HEK293 (cell line): ENCODE data around the gene TXNRD2.

ENCODE experiments used
- CTCF ChIA-PET: fragments of 350-600 bp; formaldehyde crosslinking; extraction: SDS; loops from one replicate; lab custom pipeline; 2021; ENCODE audit warnings: antibody characterized with exemption; lab: Yijun Ruan, JAX
- POLR2A ChIA-PET: fragments of 300-600 bp; formaldehyde crosslinking; extraction: SDS; loops from one replicate; lab custom pipeline; 2020; ENCODE audit warnings: antibody characterized with exemption, inconsistent platforms; lab: Yijun Ruan, JAX
- H3K27ac ChIP-seq: fragments of 200-500 bp; sonication (Bioruptor generic); 2 replicates; pipeline ENCODE4 v1.5.1; 2014; ENCODE audit warnings: low read depth, low read length, control low read depth, inconsistent platforms; ENCODE audit errors: extremely low read depth
- H3K36me3 ChIP-seq, 2 experiments: fragments of 200-500 bp in 1 of 2; sonication (Bioruptor generic) in 1 of 2; 1 replicate in 1 of 2; 2 replicates in 1 of 2; pipeline ENCODE4 v1.5.1; 2014 to 2017; ENCODE audit warnings: inconsistent platforms in 2 of 2, low read length in 2 of 2; ENCODE audit not compliant: control insufficient read depth in 2 of 2, insufficient read depth in 1 of 2
- H3K4me1 ChIP-seq: fragments of 200-500 bp; sonication (Bioruptor generic); 2 replicates; pipeline ENCODE4 v1.5.1; 2014; ENCODE audit warnings: mild to moderate bottlenecking, low read length, inconsistent platforms; ENCODE audit not compliant: control insufficient read depth, insufficient read depth
- H3K4me3 ChIP-seq: 2 replicates; pipeline ENCODE4 v1.5.1; 2011; ENCODE audit warnings: low read depth, mild to moderate bottlenecking, control low read depth, low read length, moderate library complexity
- H3K9me3 ChIP-seq: fragments of 200-500 bp; sonication (Bioruptor generic); 2 replicates; pipeline ENCODE4 v1.5.1; 2014; ENCODE audit warnings: low read depth, low read length, inconsistent platforms; ENCODE audit not compliant: control insufficient read depth, insufficient read depth
- CTCF ChIP-seq: fragments of 450-650 bp; formaldehyde crosslinking; IDR thresholded peaks from 2 replicates; pipeline ENCODE4 v1.5.1; 2016; ENCODE audit warnings: missing biosample characterization, missing genetic modification characterization
- EGR2 ChIP-seq: fragments of 450-650 bp; formaldehyde crosslinking; IDR thresholded peaks from 2 replicates; pipeline ENCODE4 v1.5.1; 2016; ENCODE audit warnings: low read depth, missing biosample characterization, missing genetic modification characterization
- GLIS1 ChIP-seq: fragments of 450-650 bp; formaldehyde crosslinking; IDR thresholded peaks from 2 replicates; pipeline ENCODE4 v1.5.1; 2016; ENCODE audit warnings: missing biosample characterization, missing genetic modification characterization
- GLIS2 ChIP-seq: fragments of 450-650 bp; formaldehyde crosslinking; IDR thresholded peaks from 2 replicates; pipeline ENCODE4 v1.5.1; 2016; ENCODE audit warnings: missing biosample characterization, missing genetic modification characterization
- HOXC10 ChIP-seq: sonication (generic); formaldehyde crosslinking; IDR thresholded peaks from 2 replicates; pipeline ENCODE4 v1.8.1; 2023; ENCODE audit warnings: mild to moderate bottlenecking, missing genetic modification reagents
- KLF1 ChIP-seq: fragments of 450-650 bp; formaldehyde crosslinking; IDR thresholded peaks from 2 replicates; pipeline ENCODE4 v1.5.1; 2016; ENCODE audit warnings: missing biosample characterization, missing genetic modification characterization
- OSR2 ChIP-seq: fragments of 450-650 bp; formaldehyde crosslinking; IDR thresholded peaks from 2 replicates; pipeline ENCODE4 v1.5.1; 2016; ENCODE audit warnings: missing biosample characterization, missing genetic modification characterization
- PATZ1 ChIP-seq: fragments of 450-650 bp; formaldehyde crosslinking; IDR thresholded peaks from 2 replicates; pipeline ENCODE4 v1.5.1; 2016; ENCODE audit warnings: missing biosample characterization, missing genetic modification characterization
- PRDM6 ChIP-seq: fragments of 450-650 bp; formaldehyde crosslinking; IDR thresholded peaks from 2 replicates; pipeline ENCODE4 v1.5.1; 2017; ENCODE audit warnings: missing biosample characterization, missing genetic modification characterization
- SCRT2 ChIP-seq: fragments of 450-650 bp; formaldehyde crosslinking; IDR thresholded peaks from 2 replicates; pipeline ENCODE4 v1.5.1; 2016; ENCODE audit warnings: missing biosample characterization, missing genetic modification characterization
- SP2 ChIP-seq: fragments of 450-650 bp; formaldehyde crosslinking; IDR thresholded peaks from 2 replicates; pipeline ENCODE4 v1.5.1; 2016; ENCODE audit warnings: missing biosample characterization, missing genetic modification characterization
- ZBTB17 ChIP-seq: fragments of 450-650 bp; formaldehyde crosslinking; IDR thresholded peaks from 2 replicates; pipeline ENCODE4 v1.5.1; 2016; ENCODE audit warnings: missing biosample characterization, missing genetic modification characterization
- ZBTB20 ChIP-seq: fragments of 450-650 bp; formaldehyde crosslinking; IDR thresholded peaks from 2 replicates; pipeline ENCODE4 v1.5.1; 2016; ENCODE audit warnings: missing biosample characterization, missing genetic modification characterization
- ZBTB26 ChIP-seq: fragments of 450-650 bp; formaldehyde crosslinking; optimal IDR thresholded peaks from 2 replicates; pipeline ENCODE3; 2016; ENCODE audit warnings: missing biosample characterization, mild to moderate bottlenecking, missing genetic modification characterization
- ZFHX2 ChIP-seq: fragments of 450-650 bp; formaldehyde crosslinking; conservative IDR thresholded peaks from 2 replicates; pipeline ENCODE4 v1.5.1; 2016; ENCODE audit warnings: missing biosample characterization, missing genetic modification characterization
- ZFP69B ChIP-seq: fragments of 450-650 bp; formaldehyde crosslinking; IDR thresholded peaks from 2 replicates; pipeline ENCODE4 v1.5.1; 2016; ENCODE audit warnings: missing biosample characterization, missing genetic modification characterization
- ZIC2 ChIP-seq: fragments of 450-650 bp; formaldehyde crosslinking; IDR thresholded peaks from 2 replicates; pipeline ENCODE4 v1.5.1; 2016; ENCODE audit warnings: missing biosample characterization, missing genetic modification characterization
- ZNF18 ChIP-seq: fragments of 450-650 bp; formaldehyde crosslinking; IDR thresholded peaks from 2 replicates; pipeline ENCODE4 v1.5.1; 2016; ENCODE audit warnings: missing biosample characterization, missing genetic modification characterization
- ZNF26 ChIP-seq: fragments of 450-650 bp; formaldehyde crosslinking; IDR thresholded peaks from 2 replicates; pipeline ENCODE4 v1.5.1; 2016; ENCODE audit warnings: missing biosample characterization, missing genetic modification characterization
- ZNF777 ChIP-seq: fragments of 450-650 bp; formaldehyde crosslinking; IDR thresholded peaks from 2 replicates; pipeline ENCODE4 v1.5.1; 2017; ENCODE audit warnings: missing biosample characterization, missing genetic modification characterization, borderline replicate concordance

TXNRD2 gene

GRCh38 chr22:19842393-19843106 lies 99.1 kb downstream of the TXNRD2 start:
- Histone ChIP-seq H3K27ac (no peak overlapping the region), H3K9me3 (no peaks in the 10 kb centered on the region), H3K4me1 (peaks cover 5% of the 10 kb centered on the region; the same call in 1 of the 2 replicates), H3K36me3 (peaks cover 0 to 9% of the 10 kb centered on the region in 2 experiments; a peak in 1 of 3 replicates), H3K4me3 (no peak overlapping the region)
- POLR2A ChIA-PET, result interaction anchor here (1.1 to 1.9 kb wide), 4 partner anchors 9 to 13 kb away, joined by 4 to 7 read pairs (median 5); partner anchors contain the start of genes GNB1L and RTL10
- TF ChIP-seq EGR2 (tag by site-specific recombination) (0 out of 2 replicates have a peak, but pooled peaks have one; percentile 14), PATZ1 (tag by site-specific recombination) (peak; percentile 33; the same call in 1 of the 2 replicates), ZNF777 (tag by site-specific recombination) (no peak), GLIS2 (tag by site-specific recombination) (peak; percentile 61; the same call in 1 of the 2 replicates), ZIC2 (tag by site-specific recombination) (peak; percentile 70), ZNF18 (tag by site-specific recombination) (no peak), SP2 (0 out of 2 replicates have a peak, but pooled peaks have one; percentile 11), ZFHX2 (peak; percentile 64), GLIS1 (tag by site-specific recombination) (peak; percentile 86)
- CTCF ChIA-PET, result interaction anchor here (0.9 kb wide), 2 partner anchors 42 to 112 kb away, joined by 3 read pairs; no protein-coding TSS in a partner anchor

- Histone ChIP-seq H3K36me3 (peaks cover 0 to 2% of the 10 kb centered on the region in 2 experiments; a peak in 1 of 3 replicates), H3K27ac (no peak overlapping the region), H3K4me1 (peaks cover 5% of the 10 kb centered on the region; the same call in 1 of the 2 replicates), H3K9me3 (no peaks in the 10 kb centered on the region), H3K4me3 (no peak overlapping the region)
- ChIA-PET POLR2A (interaction anchor here (0.7 to 1.9 kb wide), 5 partner anchors 9 to 14 kb away, joined by 3 to 7 read pairs (median 4); partner anchors contain the start of genes GNB1L and RTL10), CTCF (interaction anchor here (0.9 to 1.0 kb wide), 3 partner anchors 21 to 113 kb away, joined by 3 to 4 read pairs (median 4); no protein-coding TSS in a partner anchor)
- TF ChIP-seq HOXC10 (CRISPR knock-in tag), result no peak
- 0 out of 2 replicates have a peak, but pooled peaks have one; percentile 21 for TF ChIP-seq OSR2
- peak; percentile 69 for TF ChIP-seq ZBTB20 (tag by site-specific recombination)
- no peak for TF ChIP-seq ZFP69B (tag by site-specific recombination)
- TF ChIP-seq ZNF26 (tag by site-specific recombination), result no peak
- TF ChIP-seq ZBTB26 (tag by site-specific recombination), result no peak
- peak; percentile 50; the same call in 1 of the 2 replicates for TF ChIP-seq PRDM6 (tag by site-specific recombination)
- TF ChIP-seq ZBTB17 (tag by site-specific recombination), result peak; percentile 17; the same call in 1 of the 2 replicates
- peak; percentile 13; the same call in 1 of the 2 replicates for TF ChIP-seq GLIS1 (tag by site-specific recombination)
- 0 out of 2 replicates have a peak, but pooled peaks have one; percentile 27 for TF ChIP-seq SCRT2 (tag by site-specific recombination)
- TF ChIP-seq KLF1 (tag by site-specific recombination), result no peak; the same call in 1 of the 2 replicates
- TF ChIP-seq CTCF, result 0 out of 2 replicates have a peak, but pooled peaks have one; percentile 32
Observed at GRCh38 chr22:19841641-19842392, 99.8 kb downstream of the TXNRD2 start.
